Right cardiac atrium (tissue), 5 donors: ENCODE results near the gene TNFRSF8. TPM values are rescaled to one million over a fixed set of nuclear protein-coding genes. Genes with fewer than 3 reads are reported as not detected.

ENCODE experiments used
- ATAC-seq, 2 donors: fragments of 200-7000 bp; cut with Tn5 transposase; one replicate each; pipeline versions ENCODE4 v1.8.0 to v1.9.1; 2020; ENCODE audit warnings: moderate library complexity in 2 of 2, mild to moderate bottlenecking in 1 of 2
- DNase-seq, 3 donors: peaks; one replicate each; pipeline ENCODE4 v3.0.0-alpha.2; 2020
- H3K27ac ChIP-seq: one replicate; pipeline ENCODE4 v1.5.1; 2013; ENCODE audit warnings: mild to moderate bottlenecking, low read length, control low read depth, moderate library complexity
- H3K27me3 ChIP-seq: one replicate; pipeline ENCODE4 v1.6.1; 2013; ENCODE audit not compliant: control insufficient read depth, insufficient read depth
- H3K4me1 ChIP-seq: one replicate; pipeline ENCODE4 v1.6.1; 2013; ENCODE audit warnings: low read length; ENCODE audit not compliant: control insufficient read depth, insufficient read depth
- H3K4me3 ChIP-seq: one replicate; pipeline ENCODE4 v1.5.1; 2013; ENCODE audit warnings: low read length, control low read depth
- H3K9me3 ChIP-seq: one replicate; pipeline ENCODE4 v1.6.1; 2013; ENCODE audit warnings: low read length; ENCODE audit not compliant: control insufficient read depth
- WGBS: extraction: QIAGEN DNeasy Blood & Tissue Kit; methylation state at CpG from one replicate; pipeline ENCODE4 v1.1.7; 2013; 5-methylcytosine and 5-hydroxymethylcytosine counted together
- intact Hi-C, 4 donors: fragments of 100-400 bp; cut with DNase I; formaldehyde crosslinking; loops; one replicate each; pipeline versions ENCODE4 v1.11.0 to v1.14.0; 2022 to 2023
- long read RNA-seq, 4 donors: library from polyadenylated mRNA; unstranded; transcript quantifications; one replicate each; pipeline ENCODE4 v2.0.0, GENCODE V29; 2020 to 2021
- polyA plus RNA-seq: library from polyadenylated mRNA; stranded (reverse); fragments of 200-250 nt; gene quantifications from one replicate; pipeline ENCODE4 v1.2.3, GENCODE V29; 2013
- total RNA-seq, 4 donors: library from RNA; stranded (reverse); fragmentation: NEBNext Ultra II Directional; extraction: Animal tissue kit (Norgen Biotek cat#: 25700); gene quantifications; one replicate each; pipeline ENCODE4 v1.2.1, GENCODE V29; 2021
- donor health status: healthy with polysubstance abuse.
- donor health status: DM: no; HTN: yes; CAD: no.
- donor health status: DM: no; HTN: no; CAD: no.
- donor health status: DM: no; HTN: yes; CAD: no; lungs with severe emphysema.
- donor health status: DM: yes; HTN: yes; CAD: no.

The TNFRSF8 gene
- total RNA-seq (1 to 10 TPM; 1.5 to 4.3 (median 2.5) TPM), polyA plus RNA-seq (2.6 TPM)
- long read RNA-seq, donor 1, partial matches to known transcripts: 4 of 8 reads
- long read RNA-seq, donor 1, other reads (novel, unspliced or antisense): 1 of 8 reads
- long read RNA-seq, donor 2, partial matches to known transcripts: 2 of 6 reads
- long read RNA-seq, donor 2, other reads (novel, unspliced or antisense): 2 of 6 reads
- long read RNA-seq, donor 3, transcript TNFRSF8-202 (5 exons, 2,363 nt): major isoform, 5 of 12 reads
- long read RNA-seq, donor 3, partial matches to known transcripts: 4 of 12 reads
- long read RNA-seq, donor 3, other reads (novel, unspliced or antisense): 3 of 12 reads
- long read RNA-seq, donor 4, partial matches to known transcripts: 1 of 3 reads
- long read RNA-seq, donor 4, other reads (novel, unspliced or antisense): 2 of 3 reads

- H3K9me3 ChIP-seq: no peaks in the 10 kb centered on the region
- DNase-seq (peak in 1 of 3 donors; percentile 39), ATAC-seq (peak in 1 of 2 donors; percentile 30)
- H3K27ac ChIP-seq: no peak within 1 kb of the TSS
- H3K4me1 ChIP-seq: no peaks in the 10 kb centered on the region
- intact Hi-C loops: no loop called here
- 4% methylated on average over 72 of the region's 72 CpGs for WGBS
- no peak within 1 kb of the TSS for H3K4me3 ChIP-seq
- H3K27me3 ChIP-seq: no peaks in the 10 kb centered on the region
Observed at GRCh38 chr1:12063141-12064072, at the start of gene TNFRSF8. TSS of gene TNFRSF8 (plus strand) at chr1:12063303. CDS start at chr1:12063599, 296 bp downstream.

GRCh38 chr1:12014141-12014991 is 48.7 kb upstream of the TNFRSF8 start:
- H3K27me3 ChIP-seq: no peaks in the 10 kb centered on the region
- no peaks in the 10 kb centered on the region for H3K9me3 ChIP-seq
- no peak for DNase-seq
- intact Hi-C loops: loop anchor here in 1 of 4 donors (10.0 kb wide), 1 partner anchor 110 kb away; no protein-coding TSS in a partner anchor
- no peak overlapping the region for H3K4me3 ChIP-seq
- no peak overlapping the region for H3K27ac ChIP-seq
- no peaks in the 10 kb centered on the region for H3K4me1 ChIP-seq
- peak in 1 of 2 donors; percentile 13 for ATAC-seq
- 59% methylated on average over 16 of the region's 16 CpGs for WGBS

- DNase-seq: no peak
- WGBS: 84% methylated on average over 10 of the region's 10 CpGs
- intact Hi-C loops: loop anchor here in 1 of 4 donors (10.0 kb wide), 1 partner anchor 110 kb away; no protein-coding TSS in a partner anchor
Observed at GRCh38 chr1:12015001-12015491, 48.1 kb upstream of the TNFRSF8 start.

GRCh38 chr1:12015499-12015898 is 47.6 kb upstream of the TNFRSF8 start:
- intact Hi-C loops: loop anchor here in 1 of 4 donors (10.0 kb wide), 1 partner anchor 111 kb away; no protein-coding TSS in a partner anchor
- no peaks in the 10 kb centered on the region for H3K27me3 ChIP-seq

More at GRCh38 chr1:12015001-12015491, 48.1 kb upstream of the TNFRSF8 start:
- H3K27me3 ChIP-seq: no peaks in the 10 kb centered on the region
- no peak overlapping the region for H3K27ac ChIP-seq
- H3K9me3 ChIP-seq: no peaks in the 10 kb centered on the region
- no peak overlapping the region for H3K4me3 ChIP-seq
- H3K4me1 ChIP-seq: no peaks in the 10 kb centered on the region
- no peak for ATAC-seq

GRCh38 chr1:12016182-12016581 is 46.9 kb upstream of the TNFRSF8 start:
- ATAC-seq (no peak), DNase-seq (no peak)
- intact Hi-C loops: loop anchor here in 1 of 4 donors (10.0 kb wide), 1 partner anchor 111 kb away; no protein-coding TSS in a partner anchor
- WGBS: 95% methylated on average over 3 of the region's 3 CpGs
- Histone ChIP-seq H3K27me3 (no peaks in the 10 kb centered on the region), H3K4me1 (peaks cover 1% of the 10 kb centered on the region), H3K27ac (no peak overlapping the region), H3K4me3 (no peak overlapping the region), H3K9me3 (no peaks in the 10 kb centered on the region)

More at GRCh38 chr1:12015499-12015898, 47.6 kb upstream of the TNFRSF8 start:
- WGBS: 94% methylated on average over 9 of the region's 9 CpGs
- no peak overlapping the region for H3K4me3 ChIP-seq
- peaks cover 1% of the 10 kb centered on the region for H3K4me1 ChIP-seq
- H3K9me3 ChIP-seq: no peaks in the 10 kb centered on the region
- ATAC-seq: no peak
- no peak overlapping the region for H3K27ac ChIP-seq
- DNase-seq: no peak

- peak in 1 of 3 donors; percentile 40 for DNase-seq
- Histone ChIP-seq H3K27me3 (no peaks in the 10 kb centered on the region), H3K27ac (peak overlapping the region; percentile 15), H3K4me3 (peak overlapping the region; percentile 76), H3K4me1 (peaks cover 1% of the 10 kb centered on the region), H3K9me3 (no peaks in the 10 kb centered on the region)
- intact Hi-C loops: loop anchor here in 1 of 4 donors (10.0 kb wide), 2 partner anchors 115 to 185 kb away; no protein-coding TSS in a partner anchor
- 10% methylated on average over 12 of the region's 12 CpGs for WGBS
- peak; percentile 5 to 17 for ATAC-seq
Observed at GRCh38 chr1:12019858-12020509, 43.1 kb upstream of the TNFRSF8 start.

GRCh38 chr1:12021616-12022015 is 41.5 kb upstream of the TNFRSF8 start:
- H3K4me1 ChIP-seq: peaks cover 1% of the 10 kb centered on the region
- intact Hi-C loops: loop anchor here in 1 of 4 donors (10.0 kb wide), 1 partner anchor 187 kb away; no protein-coding TSS in a partner anchor
- DNase-seq: peak in 1 of 3 donors; percentile 51
- WGBS: 90% methylated on average over 9 of the region's 9 CpGs
- no peak overlapping the region for H3K27ac ChIP-seq
- no peak overlapping the region for H3K4me3 ChIP-seq
- no peak for ATAC-seq
- H3K9me3 ChIP-seq: no peaks in the 10 kb centered on the region
- no peaks in the 10 kb centered on the region for H3K27me3 ChIP-seq

- no peaks in the 10 kb centered on the region for H3K27me3 ChIP-seq
- peaks cover 1% of the 10 kb centered on the region for H3K4me1 ChIP-seq
- no peak overlapping the region for H3K4me3 ChIP-seq
- no peak for ATAC-seq
- DNase-seq: peak in 1 of 3 donors; percentile 39
- intact Hi-C loops: loop anchor here in 1 of 4 donors (10.0 kb wide), 1 partner anchor 187 kb away; no protein-coding TSS in a partner anchor
- no peaks in the 10 kb centered on the region for H3K9me3 ChIP-seq
- 91% methylated on average over 14 of the region's 14 CpGs for WGBS
- H3K27ac ChIP-seq: no peak overlapping the region
Observed at GRCh38 chr1:12022036-12022435, 41.1 kb upstream of the TNFRSF8 start.

- Histone ChIP-seq H3K9me3 (no peaks in the 10 kb centered on the region), H3K27ac (no peak overlapping the region), H3K27me3 (no peaks in the 10 kb centered on the region), H3K4me3 (no peak overlapping the region), H3K4me1 (no peaks in the 10 kb centered on the region)
- intact Hi-C loops: loop anchor here in 1 of 4 donors (10.0 kb wide), 1 partner anchor 192 kb away; no protein-coding TSS in a partner anchor
- DNase-seq (peak in 1 of 3 donors; percentile 2), ATAC-seq (no peak)
- 85% methylated on average over 10 of the region's 10 CpGs for WGBS
Observed at GRCh38 chr1:12026586-12026985, 36.5 kb upstream of the TNFRSF8 start.
